GM23338 (cell line): ENCODE results near the gene RCC2.

Experiments used
- CREB1 ChIP-seq: fragments of 250-450 bp; sonication (Bioruptor Pico); IDR thresholded peaks from 2 replicates; pipeline ENCODE4 v1.5.0; 2020; ENCODE audit warnings: low read depth, mild to moderate bottlenecking, moderate library complexity
- EZH2 ChIP-seq: fragments of 200-600 bp; sonication (generic); IDR thresholded peaks from one replicate; pipeline ENCODE4 v1.8.0; 2017; ENCODE audit warnings: antibody characterized with exemption, mild to moderate bottlenecking, low read depth; ENCODE audit not compliant: unreplicated experiment
- EZH2phosphoT487 ChIP-seq: fragments of 200-600 bp; sonication (generic); IDR thresholded peaks from one replicate; pipeline ENCODE4 v1.8.1; 2018; ENCODE audit warnings: antibody characterized with exemption; ENCODE audit not compliant: unreplicated experiment
- JUNB ChIP-seq: IDR thresholded peaks from one replicate; pipeline ENCODE4 v1.6.1; 2016; ENCODE audit warnings: antibody characterized with exemption; ENCODE audit not compliant: unreplicated experiment
- NANOG ChIP-seq: IDR thresholded peaks from 2 replicates; pipeline ENCODE4 v1.6.1; 2016; ENCODE audit warnings: antibody characterized with exemption, borderline replicate concordance
- POLR2AphosphoS5 ChIP-seq: IDR thresholded peaks from 2 replicates; pipeline ENCODE4 v1.6.1; 2016; ENCODE audit warnings: antibody characterized with exemption, low read depth
- ZNF331 ChIP-seq: fragments of 250-450 bp; sonication (Bioruptor Pico); IDR thresholded peaks from 2 replicates; pipeline ENCODE4 v1.5.0; 2020; ENCODE audit warnings: low read depth, mild to moderate bottlenecking, moderate library complexity
- TF ChIP-seq, protein P1 (sequence below), 2 experiments: fragments of 200-600 bp in 1 of 2; sonication (generic) in 1 of 2; conservative IDR thresholded peaks; 2 replicates each; pipeline versions ENCODE4 v1.5.1 to v1.6.1; 2016 to 2017; ENCODE audit warnings: antibody characterized with exemption in 2 of 2, low read depth in 2 of 2, mild to moderate bottlenecking in 2 of 2, moderate library complexity in 1 of 2
- TF ChIP-seq, protein P2 (sequence below): IDR thresholded peaks from one replicate; pipeline ENCODE4 v1.6.1; 2018; ENCODE audit warnings: antibody characterized with exemption; ENCODE audit not compliant: unreplicated experiment

DNA sequence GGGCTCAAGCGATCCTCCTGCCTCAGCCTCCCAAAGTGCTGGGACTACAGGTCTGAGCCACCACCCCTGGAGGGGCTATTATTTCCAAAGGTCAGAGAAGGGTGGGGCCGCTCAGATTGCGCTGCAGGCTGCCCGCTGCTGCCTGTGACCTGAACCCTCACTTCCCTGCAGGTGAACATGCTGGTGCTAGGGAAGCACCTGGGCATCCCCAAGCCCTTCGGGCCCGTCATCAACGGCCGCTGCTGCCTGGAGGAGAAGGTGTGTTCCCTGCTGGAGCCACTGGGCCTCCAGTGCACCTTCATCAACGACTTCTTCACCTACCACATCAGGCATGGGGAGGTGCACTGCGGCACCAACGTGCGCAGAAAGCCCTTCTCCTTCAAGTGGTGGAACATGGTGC lies 76.1 kb downstream of the RCC2 start:
- no peak for TF ChIP-seq POLR2AphosphoS5
- TF ChIP-seq, protein P1, sequence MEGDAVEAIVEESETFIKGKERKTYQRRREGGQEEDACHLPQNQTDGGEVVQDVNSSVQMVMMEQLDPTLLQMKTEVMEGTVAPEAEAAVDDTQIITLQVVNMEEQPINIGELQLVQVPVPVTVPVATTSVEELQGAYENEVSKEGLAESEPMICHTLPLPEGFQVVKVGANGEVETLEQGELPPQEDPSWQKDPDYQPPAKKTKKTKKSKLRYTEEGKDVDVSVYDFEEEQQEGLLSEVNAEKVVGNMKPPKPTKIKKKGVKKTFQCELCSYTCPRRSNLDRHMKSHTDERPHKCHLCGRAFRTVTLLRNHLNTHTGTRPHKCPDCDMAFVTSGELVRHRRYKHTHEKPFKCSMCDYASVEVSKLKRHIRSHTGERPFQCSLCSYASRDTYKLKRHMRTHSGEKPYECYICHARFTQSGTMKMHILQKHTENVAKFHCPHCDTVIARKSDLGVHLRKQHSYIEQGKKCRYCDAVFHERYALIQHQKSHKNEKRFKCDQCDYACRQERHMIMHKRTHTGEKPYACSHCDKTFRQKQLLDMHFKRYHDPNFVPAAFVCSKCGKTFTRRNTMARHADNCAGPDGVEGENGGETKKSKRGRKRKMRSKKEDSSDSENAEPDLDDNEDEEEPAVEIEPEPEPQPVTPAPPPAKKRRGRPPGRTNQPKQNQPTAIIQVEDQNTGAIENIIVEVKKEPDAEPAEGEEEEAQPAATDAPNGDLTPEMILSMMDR (conservative IDR thresholded peaks at IDR 0.05; ENCODE audit: low read depth in 2 of 2), result no peak
- no peak for TF ChIP-seq EZH2
- TF ChIP-seq JUNB, result no peak
- TF ChIP-seq EZH2phosphoT487, result no peak
- no peak for TF ChIP-seq NANOG
- no peak for TF ChIP-seq ZNF331 (CRISPR knock-in tag)
- TF ChIP-seq, protein P2, sequence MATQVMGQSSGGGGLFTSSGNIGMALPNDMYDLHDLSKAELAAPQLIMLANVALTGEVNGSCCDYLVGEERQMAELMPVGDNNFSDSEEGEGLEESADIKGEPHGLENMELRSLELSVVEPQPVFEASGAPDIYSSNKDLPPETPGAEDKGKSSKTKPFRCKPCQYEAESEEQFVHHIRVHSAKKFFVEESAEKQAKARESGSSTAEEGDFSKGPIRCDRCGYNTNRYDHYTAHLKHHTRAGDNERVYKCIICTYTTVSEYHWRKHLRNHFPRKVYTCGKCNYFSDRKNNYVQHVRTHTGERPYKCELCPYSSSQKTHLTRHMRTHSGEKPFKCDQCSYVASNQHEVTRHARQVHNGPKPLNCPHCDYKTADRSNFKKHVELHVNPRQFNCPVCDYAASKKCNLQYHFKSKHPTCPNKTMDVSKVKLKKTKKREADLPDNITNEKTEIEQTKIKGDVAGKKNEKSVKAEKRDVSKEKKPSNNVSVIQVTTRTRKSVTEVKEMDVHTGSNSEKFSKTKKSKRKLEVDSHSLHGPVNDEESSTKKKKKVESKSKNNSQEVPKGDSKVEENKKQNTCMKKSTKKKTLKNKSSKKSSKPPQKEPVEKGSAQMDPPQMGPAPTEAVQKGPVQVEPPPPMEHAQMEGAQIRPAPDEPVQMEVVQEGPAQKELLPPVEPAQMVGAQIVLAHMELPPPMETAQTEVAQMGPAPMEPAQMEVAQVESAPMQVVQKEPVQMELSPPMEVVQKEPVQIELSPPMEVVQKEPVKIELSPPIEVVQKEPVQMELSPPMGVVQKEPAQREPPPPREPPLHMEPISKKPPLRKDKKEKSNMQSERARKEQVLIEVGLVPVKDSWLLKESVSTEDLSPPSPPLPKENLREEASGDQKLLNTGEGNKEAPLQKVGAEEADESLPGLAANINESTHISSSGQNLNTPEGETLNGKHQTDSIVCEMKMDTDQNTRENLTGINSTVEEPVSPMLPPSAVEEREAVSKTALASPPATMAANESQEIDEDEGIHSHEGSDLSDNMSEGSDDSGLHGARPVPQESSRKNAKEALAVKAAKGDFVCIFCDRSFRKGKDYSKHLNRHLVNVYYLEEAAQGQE, result no peak
- no peak for TF ChIP-seq CREB1 (CRISPR knock-in tag)
